Middle frontal gyrus (tissue), 1 donor: ENCODE results near the gene OR4P4.

Source experiments
- DNase-seq: peaks from one replicate; pipeline ENCODE4 v3.0.0-alpha.2; 2015; ENCODE audit warnings: low spot score; ENCODE audit errors: extremely low spot score

The OR4P4 gene

DNA sequence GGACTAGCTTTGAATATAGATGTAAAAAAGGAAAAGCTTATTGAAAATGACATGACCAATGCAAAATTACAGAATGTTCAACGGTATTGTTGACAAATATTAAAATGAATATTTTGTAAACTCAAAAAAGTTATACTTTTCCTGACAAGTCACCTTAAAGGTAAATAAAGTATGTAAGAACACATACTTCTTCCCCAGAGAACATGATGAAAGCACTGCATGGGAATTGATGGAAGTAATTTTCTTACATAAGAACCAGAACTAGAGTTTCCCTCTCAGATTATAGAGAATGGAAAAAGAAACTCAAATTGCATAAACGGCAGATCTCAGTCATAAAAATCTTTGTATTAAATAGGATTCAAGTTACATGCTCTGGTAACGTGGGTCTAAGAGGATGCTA lies at the start of gene OR4P4:
Gene OR4P4 (plus strand): TSS at position 301 of the 400 bp plus-strand sequence.
- DNase-seq = no peak

DNA sequence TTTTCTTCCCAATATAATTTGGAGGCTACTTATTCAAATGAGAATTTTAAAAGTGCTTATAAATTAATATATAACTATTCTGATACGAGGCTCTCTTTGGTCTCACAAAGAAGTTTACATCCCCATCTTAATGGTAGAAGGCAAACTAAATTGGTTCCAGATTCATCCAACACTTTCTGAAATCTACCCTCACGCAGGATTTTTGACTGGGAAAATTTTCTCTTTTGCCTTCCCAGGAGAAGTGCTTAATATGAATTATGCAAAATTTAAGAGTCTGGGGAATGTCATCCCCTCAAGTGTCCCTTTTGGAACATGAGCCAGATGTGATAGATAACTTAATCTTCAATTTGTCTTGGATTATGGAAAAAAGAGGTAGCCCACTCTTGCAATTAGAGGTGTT lies 27.4 kb upstream of the OR4P4 start, which contains the start of gene OR4C11:
Gene OR4C11 (minus strand): TSS at position 101 of the 400 bp plus-strand sequence. CDS start 3,272 bp downstream, outside the sequence.
- DNase-seq = no peak

DNA sequence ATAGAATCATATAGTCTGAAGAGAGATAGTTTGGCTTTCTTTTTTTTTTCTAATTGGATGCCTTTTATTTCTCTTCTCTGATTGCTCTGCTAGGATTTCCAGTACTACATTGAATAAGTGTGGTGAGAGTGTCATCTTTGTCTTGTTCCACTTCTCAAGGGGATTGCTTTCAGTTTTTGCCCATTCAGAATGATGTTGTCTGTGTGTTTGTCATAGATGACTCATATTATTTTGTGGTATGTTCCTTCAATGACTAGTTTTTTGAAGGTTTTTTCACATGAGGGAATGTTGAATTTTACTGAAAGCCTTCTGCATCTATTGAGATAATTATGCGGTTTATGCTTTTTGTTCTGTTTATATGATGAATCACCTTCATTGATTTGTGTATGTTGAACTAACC lies 10.4 kb upstream of the OR4P4 start:
- no peak for DNase-seq

DNA sequence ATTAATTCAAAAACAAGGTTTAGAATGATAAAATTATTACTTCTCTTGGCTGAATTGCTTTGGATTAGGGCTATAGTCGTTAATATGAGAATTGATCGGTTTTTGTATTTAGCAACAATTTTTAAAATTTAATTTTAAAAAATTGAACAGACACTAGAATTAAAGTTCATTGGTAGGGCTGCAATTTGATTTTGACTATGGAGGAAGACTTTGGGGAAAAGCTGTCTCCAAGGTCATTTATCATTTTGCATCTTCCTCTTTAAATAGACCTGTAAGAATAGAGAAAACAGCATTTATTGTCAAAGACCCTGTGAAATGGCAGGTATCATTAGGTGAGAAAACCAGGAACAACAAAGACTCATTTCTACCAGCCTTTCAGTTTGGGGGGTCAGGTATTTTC lies 13.1 kb downstream of the OR4P4 start, which contains the start of gene OR4S2:
Gene OR4S2 (plus strand): TSS at position 301 of the 400 bp plus-strand sequence. CDS start 2,577 bp downstream, outside the sequence.
- DNase-seq = no peak

DNA sequence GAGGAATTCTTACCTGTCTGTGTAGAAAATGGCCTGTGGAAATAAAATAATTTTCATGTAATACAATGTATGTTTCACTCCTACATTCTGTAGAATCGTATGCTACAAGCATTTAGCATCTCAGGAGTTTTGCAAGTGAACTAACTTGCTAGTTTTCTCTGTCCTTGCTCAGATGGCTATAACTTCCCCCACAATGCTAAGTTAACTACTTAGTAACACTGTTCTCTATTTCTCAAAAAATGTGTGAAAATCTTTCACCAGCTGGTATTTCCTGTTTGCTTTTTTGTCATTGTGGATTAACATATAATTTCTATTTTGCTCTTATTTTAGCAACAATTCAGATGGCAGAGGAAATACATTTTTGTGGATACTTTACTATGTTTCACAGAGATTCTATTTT lies 17.6 kb downstream of the OR4P4 start:
- no peak for DNase-seq

DNA sequence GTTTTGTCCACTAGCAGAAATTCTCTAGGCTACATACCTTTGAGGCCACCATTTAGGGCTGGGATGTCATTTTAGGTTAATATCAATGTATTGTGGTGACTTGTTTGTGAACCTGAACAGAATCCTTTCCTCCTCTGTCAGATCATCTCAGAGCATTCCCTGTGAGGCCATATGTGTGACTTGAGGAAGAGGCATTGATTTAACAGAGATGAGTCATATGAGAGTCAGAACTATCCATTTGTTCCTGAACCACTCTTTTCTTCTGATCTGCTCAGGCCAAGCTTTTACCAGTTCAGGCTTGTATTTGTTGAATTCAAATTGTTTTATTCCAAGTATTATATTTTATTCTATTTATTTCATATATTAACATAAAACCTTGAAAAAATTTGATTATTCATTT lies 20.2 kb downstream of the OR4P4 start:
- no peak for DNase-seq

DNA sequence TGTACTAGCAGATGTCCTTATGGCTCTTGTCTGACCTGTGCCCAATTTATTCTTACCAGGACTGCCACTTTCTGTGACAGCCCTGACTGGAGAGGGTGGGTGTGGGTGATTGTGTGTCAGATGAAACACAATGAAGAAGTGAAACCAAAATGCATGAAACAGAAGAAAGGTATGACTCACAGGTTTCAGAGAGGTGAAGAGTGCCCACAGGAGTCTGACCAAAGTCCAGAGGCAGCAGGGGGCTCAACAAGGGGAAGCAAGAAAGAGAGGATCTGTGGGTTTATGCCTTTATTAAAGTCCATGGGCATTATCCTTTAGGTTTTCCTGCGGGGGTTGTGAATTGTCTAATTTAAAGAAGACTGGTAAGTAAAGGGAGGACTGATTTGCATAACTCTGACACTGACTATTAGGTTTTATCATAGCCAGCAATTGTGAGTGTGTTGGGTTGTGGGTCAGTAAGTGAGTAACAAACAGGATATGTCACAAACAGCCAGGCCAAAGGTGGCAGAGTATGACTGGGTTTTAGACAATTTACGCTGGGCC lies 23.2 kb downstream of the OR4P4 start:
- DNase-seq = no peak

DNA sequence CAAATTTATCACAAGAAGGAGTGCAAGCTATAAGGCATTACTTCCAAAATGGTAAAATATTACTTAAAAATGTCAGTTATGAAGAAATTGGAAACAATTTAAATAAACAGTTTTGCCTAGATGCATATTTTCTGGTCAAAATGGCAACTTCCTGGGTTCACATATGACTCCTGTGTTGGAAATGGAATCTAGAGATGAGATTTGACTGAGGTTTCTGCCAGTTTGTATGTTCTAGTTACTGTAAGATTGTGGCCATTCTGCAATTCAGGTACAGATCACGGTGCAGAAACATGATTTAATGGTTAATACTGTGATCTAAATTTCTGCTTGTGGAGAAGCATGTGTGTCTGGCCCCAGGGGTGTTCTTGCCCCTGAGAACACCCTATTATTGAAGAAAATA lies 23.7 kb downstream of the OR4P4 start:
- no peak for DNase-seq

DNA sequence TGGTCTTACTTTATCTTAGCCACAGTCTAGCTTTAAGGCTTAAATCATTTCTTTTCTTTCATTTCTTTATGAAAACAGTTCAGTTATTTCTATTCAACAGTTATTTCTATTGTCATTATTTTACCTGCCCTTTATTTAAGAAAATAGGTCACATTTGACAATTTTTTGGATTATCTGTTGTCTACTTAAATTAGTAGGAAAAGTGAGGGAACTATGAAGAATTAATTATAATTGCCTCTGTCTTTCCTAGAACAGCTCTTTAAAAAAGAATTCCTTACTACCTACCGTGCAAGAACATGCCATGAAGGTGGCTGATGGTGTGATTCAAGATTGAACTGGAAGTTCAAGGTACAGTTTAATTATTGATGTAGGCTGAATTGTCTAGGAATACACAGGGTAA lies 27.0 kb downstream of the OR4P4 start, which contains the start of gene OR4C6:
Gene OR4C6 (plus strand): TSS at position 301 of the 400 bp plus-strand sequence. CDS start 2,966 bp downstream, outside the sequence.
- no peak for DNase-seq

DNA sequence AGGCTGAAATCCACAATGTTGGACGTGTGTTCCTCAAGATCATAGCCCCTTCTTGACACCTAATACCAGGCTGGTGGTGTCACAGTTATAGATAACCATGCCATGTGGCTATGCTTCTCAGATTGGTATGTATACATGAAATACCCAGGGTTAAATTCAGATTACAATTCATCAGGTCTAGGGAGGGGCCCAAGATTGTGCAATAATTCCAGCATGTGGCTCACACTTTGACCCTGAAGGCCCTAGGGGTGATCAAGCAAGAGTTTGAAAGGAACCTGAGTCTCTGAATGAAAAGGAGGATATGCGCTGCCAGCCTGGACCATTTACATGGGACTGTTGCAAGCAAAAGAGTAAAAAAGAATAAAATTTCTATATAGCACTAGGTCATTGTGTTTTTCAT lies 34.5 kb downstream of the OR4P4 start:
- no peak for DNase-seq

DNA sequence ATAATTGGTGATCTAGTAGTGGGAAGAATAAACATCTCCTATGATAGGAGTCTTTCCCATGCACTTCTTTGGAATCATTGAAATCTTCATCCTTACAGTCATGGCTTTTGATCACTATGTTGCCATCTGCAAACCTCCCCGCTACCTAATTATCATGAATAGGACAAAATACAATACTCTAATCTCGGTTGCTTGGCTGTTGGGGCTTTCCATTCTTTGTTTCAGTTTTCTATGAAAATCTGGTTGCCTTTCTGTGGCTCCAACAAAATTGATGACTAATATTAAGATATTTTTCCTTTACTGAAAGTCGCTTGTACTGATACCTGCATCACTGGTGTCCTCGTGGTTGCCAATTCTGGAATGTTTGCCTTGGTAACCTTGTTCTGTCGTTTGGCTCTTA lies 38.9 kb downstream of the OR4P4 start:
- DNase-seq = no peak
